KOPT-K1 (cell line): ENCODE data around the gene HIF1A.

Experiments
- H3K27ac ChIP-seq: fragments of 200-600 bp; sonication (generic); 2 replicates; pipeline ENCODE4 v1.5.1; 2016; ENCODE audit warnings: antibody characterized with exemption, mild to moderate bottlenecking, low read depth, low read length; ENCODE audit not compliant: poor library complexity, severe bottlenecking
- H3K36me3 ChIP-seq: fragments of 200-600 bp; sonication (generic); 2 replicates; pipeline ENCODE4 v1.5.1; 2017; ENCODE audit warnings: antibody characterized with exemption, mild to moderate bottlenecking, low read length, moderate library complexity; ENCODE audit not compliant: insufficient read depth
- H3K9me3 ChIP-seq: fragments of 200-600 bp; sonication (generic); 2 replicates; pipeline ENCODE4 v1.5.1; 2017; ENCODE audit warnings: antibody characterized with exemption, low read length, mild to moderate bottlenecking; ENCODE audit not compliant: insufficient read depth, poor library complexity, severe bottlenecking

HIF1A gene

GRCh38 chr14:61761557-61761956 is 66.2 kb downstream of the HIF1A start:
- Histone ChIP-seq H3K9me3 (no peaks in the 10 kb centered on the region), H3K27ac (peak overlapping the region; percentile 76), H3K36me3 (peaks cover 10% of the 10 kb centered on the region; the same call in 1 of the 2 replicates)

- Histone ChIP-seq H3K9me3 (no peaks in the 10 kb centered on the region), H3K36me3 (peaks cover 14% of the 10 kb centered on the region), H3K27ac (peak within 1 kb of the TSS; percentile 76)
These were observed 66.9 kb downstream of the HIF1A start, which contains the start of gene SNAPC1 for GRCh38 chr14:61761959-61762786. Gene SNAPC1 (plus strand): TSS chr14:61762420. CDS start chr14:61762461, 41 bp downstream.

GRCh38 chr14:61764342-61765122 is 69.2 kb downstream of the HIF1A start:
- Histone ChIP-seq H3K27ac (no peak overlapping the region), H3K36me3 (peaks cover 38% of the 10 kb centered on the region), H3K9me3 (no peaks in the 10 kb centered on the region)

GRCh38 chr14:61765225-61765943 is 70.1 kb downstream of the HIF1A start:
- Histone ChIP-seq H3K36me3 (peaks cover 46% of the 10 kb centered on the region), H3K9me3 (no peaks in the 10 kb centered on the region), H3K27ac (no peak overlapping the region)

GRCh38 chr14:61766151-61766550 is 70.8 kb downstream of the HIF1A start:
- peaks cover 54% of the 10 kb centered on the region for H3K36me3 ChIP-seq
- H3K9me3 ChIP-seq, result no peaks in the 10 kb centered on the region
- no peak overlapping the region for H3K27ac ChIP-seq

GRCh38 chr14:61768240-61768639 is 72.9 kb downstream of the HIF1A start:
- no peak overlapping the region for H3K27ac ChIP-seq
- no peaks in the 10 kb centered on the region for H3K9me3 ChIP-seq
- H3K36me3 ChIP-seq, result peaks cover 75% of the 10 kb centered on the region

- Histone ChIP-seq H3K36me3 (peaks cover 91% of the 10 kb centered on the region), H3K27ac (no peak overlapping the region), H3K9me3 (no peaks in the 10 kb centered on the region)
These were observed 74.6 kb downstream of the HIF1A start for GRCh38 chr14:61769893-61770292.

GRCh38 chr14:61774861-61775260 is 79.5 kb downstream of the HIF1A start:
- Histone ChIP-seq H3K27ac (no peak overlapping the region), H3K9me3 (no peaks in the 10 kb centered on the region), H3K36me3 (peaks cover 99% of the 10 kb centered on the region)

- no peaks in the 10 kb centered on the region for H3K9me3 ChIP-seq
- peaks cover 95% of the 10 kb centered on the region for H3K36me3 ChIP-seq
- peak overlapping the region; percentile 55 for H3K27ac ChIP-seq
These were observed 84.8 kb downstream of the HIF1A start for GRCh38 chr14:61780125-61780524.

- Histone ChIP-seq H3K27ac (no peak overlapping the region), H3K36me3 (peaks cover 41% of the 10 kb centered on the region), H3K9me3 (no peaks in the 10 kb centered on the region)
These were observed 102.0 kb downstream of the HIF1A start for GRCh38 chr14:61797309-61797708.
